ENCODE measurements around the gene KDM1A.

KDM1A gene

DNA sequence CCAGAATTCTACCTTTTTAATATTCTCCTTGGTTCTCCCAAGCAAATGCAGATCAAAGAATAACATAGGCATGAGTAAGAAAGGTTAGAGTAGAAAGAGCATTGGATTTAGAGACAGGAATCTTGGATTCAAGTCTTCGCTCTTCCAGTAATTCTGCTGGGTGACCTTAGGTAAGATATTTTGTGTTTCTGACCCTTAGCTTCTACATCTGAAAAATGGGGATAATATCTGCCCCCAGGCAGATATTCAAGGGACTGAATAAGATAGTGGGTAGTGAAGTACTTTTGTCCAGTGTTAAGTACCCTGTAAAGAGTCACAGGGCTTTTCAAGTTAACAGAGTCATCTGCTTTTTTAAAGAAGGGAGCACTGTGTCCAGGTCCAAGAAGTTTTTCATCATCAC, 70.8 kb downstream of the KDM1A start:
- TF ChIP-seq, protein P1, sequence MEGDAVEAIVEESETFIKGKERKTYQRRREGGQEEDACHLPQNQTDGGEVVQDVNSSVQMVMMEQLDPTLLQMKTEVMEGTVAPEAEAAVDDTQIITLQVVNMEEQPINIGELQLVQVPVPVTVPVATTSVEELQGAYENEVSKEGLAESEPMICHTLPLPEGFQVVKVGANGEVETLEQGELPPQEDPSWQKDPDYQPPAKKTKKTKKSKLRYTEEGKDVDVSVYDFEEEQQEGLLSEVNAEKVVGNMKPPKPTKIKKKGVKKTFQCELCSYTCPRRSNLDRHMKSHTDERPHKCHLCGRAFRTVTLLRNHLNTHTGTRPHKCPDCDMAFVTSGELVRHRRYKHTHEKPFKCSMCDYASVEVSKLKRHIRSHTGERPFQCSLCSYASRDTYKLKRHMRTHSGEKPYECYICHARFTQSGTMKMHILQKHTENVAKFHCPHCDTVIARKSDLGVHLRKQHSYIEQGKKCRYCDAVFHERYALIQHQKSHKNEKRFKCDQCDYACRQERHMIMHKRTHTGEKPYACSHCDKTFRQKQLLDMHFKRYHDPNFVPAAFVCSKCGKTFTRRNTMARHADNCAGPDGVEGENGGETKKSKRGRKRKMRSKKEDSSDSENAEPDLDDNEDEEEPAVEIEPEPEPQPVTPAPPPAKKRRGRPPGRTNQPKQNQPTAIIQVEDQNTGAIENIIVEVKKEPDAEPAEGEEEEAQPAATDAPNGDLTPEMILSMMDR (IDR thresholded peaks at IDR 0.05; ENCODE audit: low read depth, low read length), result no peak
- TF ChIP-seq MYC (IDR thresholded peaks at IDR 0.05; ENCODE audit: low read depth, low read length) (no peak), POLR2A (IDR thresholded peaks at IDR 0.05; ENCODE audit: extremely low read depth, insufficient read length) (no peak), MAX (IDR thresholded peaks at IDR 0.05; ENCODE audit: low read depth, low read length) (no peak)
- DNase-seq (ENCODE audit: low read depth), result no peak
- no peak overlapping the region for H3K4me3 ChIP-seq (ENCODE audit: low read depth, low read length)

- TF ChIP-seq POLR2A (IDR thresholded peaks at IDR 0.05; ENCODE audit: extremely low read depth, insufficient read length) (no peak), MYC (IDR thresholded peaks at IDR 0.05; ENCODE audit: low read depth, low read length) (no peak), MAX (IDR thresholded peaks at IDR 0.05; ENCODE audit: low read depth, low read length) (no peak)
- TF ChIP-seq, protein P1 (IDR thresholded peaks at IDR 0.05; ENCODE audit: low read depth, low read length), result no peak
- no peak for DNase-seq (ENCODE audit: low read depth)
- H3K4me3 ChIP-seq (ENCODE audit: low read depth, low read length), result no peak overlapping the region
Observed at GRCh38 chr1:23091545-23091944, 72.3 kb downstream of the KDM1A start.

GRCh38 chr1:23092447-23092846, 73.2 kb downstream of the KDM1A start:
- no peak for TF ChIP-seq POLR2A (IDR thresholded peaks at IDR 0.05; ENCODE audit: extremely low read depth, insufficient read length)
- no peak for DNase-seq (ENCODE audit: low read depth)

GRCh38 chr1:23097316-23097715, 78.0 kb downstream of the KDM1A start:
- TF ChIP-seq MYC (IDR thresholded peaks at IDR 0.05; ENCODE audit: low read depth, low read length), result no peak
- TF ChIP-seq MAX (IDR thresholded peaks at IDR 0.05; ENCODE audit: low read depth, low read length), result no peak
- TF ChIP-seq, protein P1 (IDR thresholded peaks at IDR 0.05; ENCODE audit: low read depth, low read length), result no peak
- TF ChIP-seq POLR2A (IDR thresholded peaks at IDR 0.05; ENCODE audit: extremely low read depth, insufficient read length), result no peak
- no peak for DNase-seq (ENCODE audit: low read depth)
- no peak overlapping the region for H3K4me3 ChIP-seq (ENCODE audit: low read depth, low read length)

More at GRCh38 chr1:23092447-23092846, 73.2 kb downstream of the KDM1A start:
- H3K4me3 ChIP-seq (ENCODE audit: low read depth, low read length), result no peak overlapping the region

- TF ChIP-seq, protein P1 (IDR thresholded peaks at IDR 0.05; ENCODE audit: low read depth, low read length), result peak; percentile 89
- TF ChIP-seq MYC (IDR thresholded peaks at IDR 0.05; ENCODE audit: low read depth, low read length), result no peak
- DNase-seq (ENCODE audit: low read depth), result peak; percentile 73
- no peak overlapping the region for H3K4me3 ChIP-seq (ENCODE audit: low read depth, low read length)
Observed at GRCh38 chr1:23098463-23099170, 79.3 kb downstream of the KDM1A start.

DNA sequence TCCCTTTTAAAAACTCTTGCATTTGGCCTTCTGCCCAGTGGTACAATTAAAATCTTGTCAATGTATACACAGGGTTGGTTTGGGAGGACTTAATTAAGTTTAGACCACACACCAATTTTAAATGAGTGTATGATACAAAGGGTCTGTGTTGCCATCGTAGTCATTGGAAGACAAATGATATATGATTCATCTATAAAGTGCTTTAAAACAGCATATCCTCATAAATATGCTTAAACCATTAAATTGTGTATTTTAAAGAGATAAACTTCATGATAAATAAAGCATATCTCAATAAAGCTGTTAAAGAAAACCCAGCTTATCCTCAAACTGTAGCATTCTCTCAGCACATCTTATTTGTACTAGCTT, 79.9 kb downstream of the KDM1A start:
- TF ChIP-seq, protein P1 (IDR thresholded peaks at IDR 0.05; ENCODE audit: low read depth, low read length), result no peak
- TF ChIP-seq MAX (IDR thresholded peaks at IDR 0.05; ENCODE audit: low read depth, low read length), result no peak
- no peak for TF ChIP-seq POLR2A (IDR thresholded peaks at IDR 0.05; ENCODE audit: extremely low read depth, insufficient read length)
- no peak for TF ChIP-seq MYC (IDR thresholded peaks at IDR 0.05; ENCODE audit: low read depth, low read length)
- DNase-seq (ENCODE audit: low read depth), result no peak

More for the DNA sequence above, 79.9 kb downstream of the KDM1A start:
- no peak overlapping the region for H3K4me3 ChIP-seq (ENCODE audit: low read depth, low read length)

All from NB4 (cell line).